HEK293T (cell line): ENCODE measurements around the gene SYCE1L.
"Not testable (repeated sequence)": the region's sequence is repeated elsewhere in the genome, so short reads cannot be mapped to it uniquely, and the experiment has no call there.

Experiments used
- CTCF ChIA-PET: fragments of 350-600 bp; formaldehyde crosslinking; extraction: SDS; loops from one replicate; lab custom pipeline; 2021; ENCODE audit warnings: antibody characterized with exemption, inconsistent platforms; lab: Yijun Ruan, JAX
- POLR2A ChIA-PET: fragments of 350-600 bp; formaldehyde crosslinking; extraction: SDS; loops from one replicate; lab custom pipeline; 2020; ENCODE audit warnings: antibody characterized with exemption, inconsistent platforms; lab: Yijun Ruan, JAX
- DNase-seq: peaks from one replicate; pipeline ENCODE4 v3.0.0; 2012; ENCODE audit warnings: mixed read lengths; ENCODE audit errors: extremely low spot score
- ARNT ChIP-seq: fragments of 450-650 bp; IDR thresholded peaks from 2 replicates; pipeline ENCODE4 v1.6.1; 2017; ENCODE audit warnings: mild to moderate bottlenecking
- BHLHE40 ChIP-seq: fragments of 450-650 bp; IDR thresholded peaks from 2 replicates; pipeline ENCODE4 v1.6.1; 2016; ENCODE audit warnings: mild to moderate bottlenecking, moderate library complexity, borderline replicate concordance
- CTBP1 ChIP-seq: fragments of 450-650 bp; IDR thresholded peaks from 2 replicates; pipeline ENCODE4 v1.6.1; 2016; ENCODE audit warnings: borderline replicate concordance
- ELF4 ChIP-seq: fragments of 450-650 bp; IDR thresholded peaks from 2 replicates; pipeline ENCODE4 v1.6.1; 2017; ENCODE audit warnings: antibody characterized with exemption
- FOXA1 ChIP-seq: fragments of 450-650 bp; IDR thresholded peaks from 2 replicates; pipeline ENCODE4 v1.6.1; 2016; ENCODE audit warnings: mild to moderate bottlenecking
- FOXK2 ChIP-seq: fragments of 450-650 bp; IDR thresholded peaks from 2 replicates; pipeline ENCODE4 v1.6.1; 2016; ENCODE audit warnings: mild to moderate bottlenecking
- FOXM1 ChIP-seq: fragments of 450-650 bp; IDR thresholded peaks from 2 replicates; pipeline ENCODE4 v1.6.1; 2017; ENCODE audit warnings: mild to moderate bottlenecking, borderline replicate concordance
- HDGF ChIP-seq: fragments of 450-650 bp; IDR thresholded peaks from 2 replicates; pipeline ENCODE4 v1.6.1; 2017; ENCODE audit warnings: antibody characterized with exemption, borderline replicate concordance
- L3MBTL2 ChIP-seq: fragments of 450-650 bp; conservative IDR thresholded peaks from 2 replicates; pipeline ENCODE4 v1.6.1; 2016; ENCODE audit warnings: mild to moderate bottlenecking
- LEF1 ChIP-seq: fragments of 450-650 bp; IDR thresholded peaks from 2 replicates; pipeline ENCODE4 v1.6.1; 2017; ENCODE audit warnings: mild to moderate bottlenecking, borderline replicate concordance
- NFRKB ChIP-seq: fragments of 450-650 bp; IDR thresholded peaks from 2 replicates; pipeline ENCODE4 v1.6.1; 2016; ENCODE audit warnings: mild to moderate bottlenecking, moderate library complexity
- PKNOX1 ChIP-seq: fragments of 450-650 bp; IDR thresholded peaks from 2 replicates; pipeline ENCODE4 v1.6.1; 2016
- SP1 ChIP-seq: fragments of 450-650 bp; IDR thresholded peaks from 2 replicates; pipeline ENCODE4 v1.6.1; 2017
- SUZ12 ChIP-seq: fragments of 450-650 bp; IDR thresholded peaks from 2 replicates; pipeline ENCODE4 v1.6.1; 2016; ENCODE audit warnings: mild to moderate bottlenecking
- TARDBP ChIP-seq: fragments of 450-650 bp; IDR thresholded peaks from 2 replicates; pipeline ENCODE4 v1.6.1; 2016
- ZNF384 ChIP-seq: fragments of 450-650 bp; IDR thresholded peaks from 2 replicates; pipeline ENCODE4 v1.6.1; 2016

SYCE1L gene

GRCh38 chr16:77199211-77199610 lies at the start of gene SYCE1L:
TSS of gene SYCE1L (plus strand) at chr16:77199408. CDS start at chr16:77199452, 44 bp downstream.
- no peak for DNase-seq
- ChIA-PET POLR2A (no interaction called here), CTCF (no interaction called here)
- TF ChIP-seq PKNOX1, result no peak

GRCh38 chr16:77157346-77158058 lies 41.7 kb upstream of the SYCE1L start:
- DNase-seq, result no peak
- ChIA-PET CTCF (no interaction called here), POLR2A (no interaction called here)
- no peak for TF ChIP-seq FOXM1
- TF ChIP-seq HDGF, result no peak
- TF ChIP-seq LEF1, result no peak
- no peak for TF ChIP-seq FOXA1
- no peak for TF ChIP-seq NFRKB
- TF ChIP-seq CTBP1, result no peak
- no peak for TF ChIP-seq ARNT
- no peak for TF ChIP-seq L3MBTL2
- no peak for TF ChIP-seq BHLHE40
- TF ChIP-seq ELF4, result no peak
- TF ChIP-seq SUZ12, result no peak
- no peak for TF ChIP-seq SP1
- TF ChIP-seq FOXK2, result no peak
- no peak for TF ChIP-seq TARDBP

GRCh38 chr16:77158293-77158692 lies 40.9 kb upstream of the SYCE1L start:
- POLR2A ChIA-PET, result no interaction called here
- TF ChIP-seq CTBP1 (no peak), ZNF384 (no peak), BHLHE40 (no peak), PKNOX1 (no peak), TARDBP (no peak), FOXA1 (no peak), FOXM1 (no peak), SUZ12 (no peak), SP1 (no peak), ARNT (no peak), ELF4 (no peak), L3MBTL2 (no peak)
- DNase-seq, result no peak
- CTCF ChIA-PET, result no interaction called here

GRCh38 chr16:77165006-77165405 lies 34.2 kb upstream of the SYCE1L start:
- ChIA-PET POLR2A (interaction anchor here (0.6 kb wide), 1 partner anchor 1415 kb away, joined by 3 read pairs; no protein-coding TSS in a partner anchor), CTCF (no interaction called here)
- TF ChIP-seq L3MBTL2, result no peak
- TF ChIP-seq FOXK2, result no peak
- no peak for TF ChIP-seq NFRKB
- TF ChIP-seq SP1, result no peak
- TF ChIP-seq BHLHE40, result no peak
- TF ChIP-seq TARDBP, result no peak
- no peak for DNase-seq

- CTCF ChIA-PET, DNase-seq: not testable (repeated sequence)
- POLR2A ChIA-PET, result interaction anchor here (0.6 kb wide), 1 partner anchor 1416 kb away, joined by 3 read pairs; no protein-coding TSS in a partner anchor
Measured at GRCh38 chr16:77165536-77166236, 33.5 kb upstream of the SYCE1L start.

GRCh38 chr16:77166726-77167125 lies 32.5 kb upstream of the SYCE1L start:
- POLR2A ChIA-PET, result no interaction called here
- DNase-seq, result no peak
- TF ChIP-seq ARNT, result no peak
- CTCF ChIA-PET, result no interaction called here

- ChIA-PET CTCF (interaction anchor here (0.6 to 1.5 kb wide), 2 partner anchors 13 to 29 kb away, joined by 3 read pairs; no protein-coding TSS in a partner anchor), POLR2A (no interaction called here)
- TF ChIP-seq FOXM1, result no peak
- no peak for TF ChIP-seq ZNF384
- no peak for TF ChIP-seq PKNOX1
- TF ChIP-seq FOXA1, result no peak
- no peak for TF ChIP-seq TARDBP
- no peak for TF ChIP-seq BHLHE40
- no peak for TF ChIP-seq LEF1
- TF ChIP-seq NFRKB, result no peak
- no peak for TF ChIP-seq SP1
- no peak for TF ChIP-seq FOXK2
- TF ChIP-seq SUZ12, result no peak
- TF ChIP-seq HDGF, result no peak
- TF ChIP-seq ELF4, result no peak
- no peak for TF ChIP-seq ARNT
- TF ChIP-seq CTBP1, result no peak
- no peak for TF ChIP-seq L3MBTL2
- no peak for DNase-seq
Measured at GRCh38 chr16:77168901-77169300, 30.3 kb upstream of the SYCE1L start.
